Keratinocyte (primary cell): ENCODE results near the gene ARHGEF37. TPM values are rescaled to one million over a fixed set of nuclear protein-coding genes. Genes with fewer than 3 reads are reported as not detected.

Experiments
- DNase-seq: peaks from one replicate; pipeline ENCODE4 v3.0.0-alpha.2; 2011; ENCODE audit warnings: low read depth, missing footprints, low spot score
- FAIRE-seq: peaks from 2 replicates; lab custom pipeline; 2011; peaks lifted over from hg19 to GRCh38; lab: Jason Lieb, UNC
- H2AFZ ChIP-seq: 2 replicates; pipeline ENCODE4 v1.6.0; 2012; ENCODE audit warnings: low read length, control low read depth, inconsistent platforms; ENCODE audit not compliant: control insufficient read depth
- H3K27ac ChIP-seq: 2 replicates; pipeline ENCODE4 v1.5.1; 2011; ENCODE audit warnings: low read length; ENCODE audit not compliant: control insufficient read depth, insufficient read depth
- H3K27me3 ChIP-seq: 3 replicates; pipeline ENCODE4 v1.6.0; 2011; ENCODE audit warnings: low read length; ENCODE audit not compliant: control insufficient read depth, insufficient read depth; ENCODE audit errors: extremely low read depth
- H3K36me3 ChIP-seq, 2 experiments: 2 replicates in 1 of 2; 3 replicates in 1 of 2; pipeline ENCODE4 v1.5.1; 2011; ENCODE audit warnings: low read length in 2 of 2, mild to moderate bottlenecking in 1 of 2; ENCODE audit not compliant: control insufficient read depth in 2 of 2, insufficient read depth in 2 of 2; ENCODE audit errors: extremely low read depth in 1 of 2
- H3K4me1 ChIP-seq: 3 replicates; pipeline ENCODE4 v1.5.1; 2011; ENCODE audit warnings: low read length; ENCODE audit not compliant: control insufficient read depth, insufficient read depth; ENCODE audit errors: extremely low read depth
- H3K4me2 ChIP-seq: 3 replicates; pipeline ENCODE4 v1.6.0; 2011; ENCODE audit warnings: low read depth, low read length; ENCODE audit not compliant: control insufficient read depth, insufficient read depth; ENCODE audit errors: extremely low read depth
- H3K4me3 ChIP-seq, 3 experiments: fragments of 200-600 bp in 1 of 3; sonication (generic) in 1 of 3; 2 replicates in 2 of 3; 3 replicates in 1 of 3; pipeline ENCODE4 v1.5.1; 2011 to 2016; ENCODE audit warnings: low read length in 3 of 3, mild to moderate bottlenecking in 3 of 3, control low read depth in 2 of 3, inconsistent platforms in 1 of 3, low read depth in 1 of 3, mixed read lengths in 1 of 3, mixed run types in 1 of 3, moderate library complexity in 1 of 3; ENCODE audit not compliant: control insufficient read depth in 2 of 3, insufficient read depth in 2 of 3; ENCODE audit errors: extremely low read depth in 1 of 3
- H3K79me2 ChIP-seq: 2 replicates; pipeline ENCODE4 v1.6.0; 2012; ENCODE audit warnings: low read length; ENCODE audit not compliant: control insufficient read depth, insufficient read depth
- H3K9ac ChIP-seq: 3 replicates; pipeline ENCODE4 v1.6.0; 2011; ENCODE audit warnings: low read length; ENCODE audit not compliant: control insufficient read depth, insufficient read depth; ENCODE audit errors: extremely low read depth
- H3K9me1 ChIP-seq: 3 replicates; pipeline ENCODE4 v1.6.0; 2011; ENCODE audit warnings: low read length; ENCODE audit not compliant: control insufficient read depth, insufficient read depth; ENCODE audit errors: extremely low read depth
- H3K9me3 ChIP-seq: 2 replicates; pipeline ENCODE4 v1.5.1; 2012; ENCODE audit warnings: low read depth, low read length; ENCODE audit not compliant: control insufficient read depth
- H4K20me1 ChIP-seq: 3 replicates; pipeline ENCODE4 v1.6.0; 2011; ENCODE audit warnings: low read length; ENCODE audit not compliant: control insufficient read depth, insufficient read depth; ENCODE audit errors: extremely low read depth
- CTCF ChIP-seq, 3 experiments: IDR thresholded peaks in 1 of 3; conservative IDR thresholded peaks in 1 of 3; optimal IDR thresholded peaks in 1 of 3; 2 replicates in 2 of 3; 3 replicates in 1 of 3; pipeline versions ENCODE3 to v1.5.1; 2011; ENCODE audit warnings: low read length in 3 of 3, mild to moderate bottlenecking in 3 of 3, moderate library complexity in 2 of 3, control low read depth in 1 of 3, inconsistent platforms in 1 of 3; ENCODE audit not compliant: insufficient read depth in 2 of 3; ENCODE audit errors: extremely low read depth in 1 of 3
- EZH2 ChIP-seq: IDR thresholded peaks from one replicate; pipeline ENCODE4 v1.6.1; 2012; ENCODE audit warnings: inconsistent platforms, mild to moderate bottlenecking, low read length, moderate library complexity
- dilution Hi-C: fragments of 300-500 bp; cut with MboI; formaldehyde crosslinking; loops from one replicate; pipeline ENCODE4 v1.7.0; 2020; ENCODE audit warnings: low sequenced_read_pairs; ENCODE audit not compliant: extremely low pct_ligation_motif_present
- polyA plus RNA-seq, 5 experiments: library from polyadenylated mRNA; depleted of rRNA in 3 of 5; stranded (reverse) in 3 of 5; stranded (forward) in 1 of 5; unstranded in 1 of 5; fragments of >200 nt; gene quantifications; 1 replicate in 1 of 5; 2 replicates in 3 of 5; 3 replicates in 1 of 5; pipeline versions ENCODE4 v1.2.1 to v1.2.3, GENCODE V29; 2011 to 2012; ENCODE audit warnings: missing spikeins in 2 of 5, low read depth in 1 of 5, low replicate concordance in 1 of 5

ARHGEF37 gene
- polyA plus RNA-seq, 1 donor (not counting 4 experiments of a cell fraction or from before 2014, with no cell fraction given), result 8.7 TPM

DNA sequence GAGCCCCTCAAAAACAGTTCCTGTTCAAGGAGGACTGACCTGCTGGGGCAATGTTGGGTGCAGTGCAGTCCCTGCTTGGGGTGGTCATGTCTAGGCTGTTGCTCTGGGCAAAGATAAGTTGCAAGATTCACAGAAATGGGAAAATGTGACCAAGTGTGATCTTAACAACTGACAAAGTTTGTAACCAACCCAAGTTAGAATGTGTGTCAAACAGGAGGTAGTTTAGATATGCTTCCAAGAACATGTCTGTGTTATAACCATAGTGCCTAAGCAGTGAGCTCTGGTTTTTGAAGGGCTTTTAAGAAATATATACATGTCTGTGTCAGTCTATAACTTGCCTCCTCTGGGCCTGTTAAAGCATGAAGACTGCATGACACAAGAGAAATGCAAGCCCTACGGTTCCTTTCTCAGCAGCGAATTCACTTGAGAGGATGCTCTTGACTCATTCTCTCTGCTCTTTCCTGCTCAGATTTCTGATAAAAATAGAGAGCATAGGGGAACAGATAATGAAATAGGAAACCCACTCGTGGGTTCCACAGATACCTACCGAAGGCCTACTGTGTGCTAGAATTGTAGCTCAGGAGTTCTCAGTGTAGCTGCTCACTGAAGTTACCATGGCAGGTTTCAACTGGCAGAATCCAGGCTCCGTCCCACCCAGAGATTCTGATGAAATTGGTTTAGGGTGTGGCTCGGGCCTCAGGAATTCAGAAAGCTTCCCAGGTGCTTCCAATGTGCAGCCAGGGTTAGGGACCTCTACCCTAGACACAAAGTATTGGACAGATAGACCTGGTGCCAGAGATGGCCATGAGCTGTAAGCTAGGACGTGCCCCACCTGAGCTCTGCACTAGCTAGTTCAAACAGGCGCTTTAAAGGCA lies 52.4 kb downstream of the ARHGEF37 start:
- H3K27ac ChIP-seq, result peak overlapping the region; percentile 97
- H3K4me1 ChIP-seq, result peaks cover 47% of the 10 kb centered on the region
- FAIRE-seq (peak; percentile 89), DNase-seq (no peak)
- H2AFZ ChIP-seq, result no peak overlapping the region
- peaks cover 0 to 2% of the 10 kb centered on the region in 2 experiments for H3K36me3 ChIP-seq
- TF ChIP-seq CTCF (optimal IDR thresholded peaks at IDR 0.05 in 1 of 3, IDR thresholded peaks at IDR 0.05 in 1 of 3, conservative IDR thresholded peaks at IDR 0.05 in 1 of 3; ENCODE audit: extremely low read depth in 1 of 3, insufficient read depth in 2 of 3, low read length in 3 of 3) (no peak), EZH2 (no peak)
- no peaks in the 10 kb centered on the region for H4K20me1 ChIP-seq
- dilution Hi-C loops, result no loop called here
- H3K4me2 ChIP-seq, result peak overlapping the region; percentile 63
- H3K9me3 ChIP-seq, result no peaks in the 10 kb centered on the region
- peak overlapping the region; percentile 81 for H3K9ac ChIP-seq
- no peaks in the 10 kb centered on the region for H3K79me2 ChIP-seq
- peak overlapping the region in 2 of 3 experiments; percentile 6 for H3K4me3 ChIP-seq
- no peaks in the 10 kb centered on the region for H3K27me3 ChIP-seq
- H3K9me1 ChIP-seq, result no peaks in the 10 kb centered on the region

GRCh38 chr5:149635394-149635793 lies 54.1 kb downstream of the ARHGEF37 start:
- Histone ChIP-seq H3K27me3 (no peaks in the 10 kb centered on the region), H3K4me2 (peak overlapping the region; percentile 63), H3K9me1 (no peaks in the 10 kb centered on the region), H3K4me1 (peaks cover 47% of the 10 kb centered on the region), H3K27ac (peak overlapping the region; percentile 97), H3K9ac (peak overlapping the region; percentile 81), H2AFZ (no peak overlapping the region), H3K4me3 (no peak overlapping the region), H3K9me3 (no peaks in the 10 kb centered on the region), H3K36me3 (peaks cover 0 to 2% of the 10 kb centered on the region in 2 experiments), H3K79me2 (no peaks in the 10 kb centered on the region), H4K20me1 (no peaks in the 10 kb centered on the region)
- TF ChIP-seq CTCF (optimal IDR thresholded peaks at IDR 0.05 in 1 of 3, IDR thresholded peaks at IDR 0.05 in 1 of 3, conservative IDR thresholded peaks at IDR 0.05 in 1 of 3; ENCODE audit: extremely low read depth in 1 of 3, insufficient read depth in 2 of 3, low read length in 3 of 3), result no peak
- no peak for TF ChIP-seq EZH2
- DNase-seq (peak; percentile 90), FAIRE-seq (peak; percentile 98)
- dilution Hi-C loops, result no loop called here
